DOHH2 (cell line): ENCODE measurements around the gene HSD11B1L.

Experiments
- EZH2phosphoT487 ChIP-seq: fragments of 200-600 bp; sonication (generic); IDR thresholded peaks from 2 replicates; pipeline ENCODE4 v1.6.1; 2017; ENCODE audit warnings: borderline replicate concordance, mild to moderate bottlenecking, antibody characterized with exemption, low read length, moderate library complexity, mixed read lengths
- TF ChIP-seq, protein P1 (sequence below): fragments of 200-600 bp; sonication (generic); IDR thresholded peaks from one replicate; pipeline ENCODE4 v1.5.1; 2014; ENCODE audit warnings: antibody characterized with exemption, mild to moderate bottlenecking, low read depth, low read length; ENCODE audit not compliant: poor library complexity, severe bottlenecking

DNA sequence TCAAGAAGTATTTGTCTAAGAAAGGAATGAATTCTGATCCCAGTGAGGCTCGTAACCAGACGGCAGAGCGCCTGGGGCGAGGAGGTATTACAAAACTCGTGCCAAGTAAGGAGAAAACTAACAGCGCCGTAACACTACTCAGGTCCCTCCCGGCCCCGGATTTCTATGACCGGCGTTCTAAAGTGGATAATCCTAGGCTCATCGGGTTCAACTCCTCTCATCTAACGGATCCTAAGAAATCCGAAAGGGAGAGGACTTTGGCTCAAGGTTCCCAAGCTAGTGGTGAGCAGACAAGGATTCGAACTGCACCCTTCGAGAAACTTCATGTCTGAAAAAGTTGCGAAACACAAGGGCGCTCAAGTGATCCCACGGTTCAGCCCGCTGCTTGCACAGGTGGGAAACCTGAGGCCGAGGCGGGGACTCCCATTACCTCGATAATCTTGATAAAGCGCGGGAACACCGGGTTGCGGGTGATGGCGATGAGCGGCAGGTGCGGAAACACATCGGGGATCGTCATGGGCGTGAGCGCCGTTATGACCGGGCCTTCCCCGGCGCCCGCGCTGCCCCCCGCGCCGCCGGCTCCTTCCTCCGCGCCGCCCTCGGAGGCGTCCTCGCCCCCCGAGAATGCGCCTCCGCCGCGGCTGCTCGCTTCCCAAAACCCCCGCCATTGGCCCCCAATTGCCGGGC, 38.6 kb downstream of the HSD11B1L start:
- TF ChIP-seq, protein P1, sequence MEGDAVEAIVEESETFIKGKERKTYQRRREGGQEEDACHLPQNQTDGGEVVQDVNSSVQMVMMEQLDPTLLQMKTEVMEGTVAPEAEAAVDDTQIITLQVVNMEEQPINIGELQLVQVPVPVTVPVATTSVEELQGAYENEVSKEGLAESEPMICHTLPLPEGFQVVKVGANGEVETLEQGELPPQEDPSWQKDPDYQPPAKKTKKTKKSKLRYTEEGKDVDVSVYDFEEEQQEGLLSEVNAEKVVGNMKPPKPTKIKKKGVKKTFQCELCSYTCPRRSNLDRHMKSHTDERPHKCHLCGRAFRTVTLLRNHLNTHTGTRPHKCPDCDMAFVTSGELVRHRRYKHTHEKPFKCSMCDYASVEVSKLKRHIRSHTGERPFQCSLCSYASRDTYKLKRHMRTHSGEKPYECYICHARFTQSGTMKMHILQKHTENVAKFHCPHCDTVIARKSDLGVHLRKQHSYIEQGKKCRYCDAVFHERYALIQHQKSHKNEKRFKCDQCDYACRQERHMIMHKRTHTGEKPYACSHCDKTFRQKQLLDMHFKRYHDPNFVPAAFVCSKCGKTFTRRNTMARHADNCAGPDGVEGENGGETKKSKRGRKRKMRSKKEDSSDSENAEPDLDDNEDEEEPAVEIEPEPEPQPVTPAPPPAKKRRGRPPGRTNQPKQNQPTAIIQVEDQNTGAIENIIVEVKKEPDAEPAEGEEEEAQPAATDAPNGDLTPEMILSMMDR: no peak
- TF ChIP-seq EZH2phosphoT487: no peak
